GM13976 (cell line): ENCODE data around the gene FBXL5.

Experiments
- DNase-seq: peaks from one replicate; pipeline ENCODE4 v3.0.0; 2012; ENCODE audit warnings: low spot score
- CTCF ChIP-seq: IDR thresholded peaks from 2 replicates; pipeline ENCODE4 v1.5.1; 2012; ENCODE audit warnings: borderline replicate concordance, mild to moderate bottlenecking; ENCODE audit not compliant: insufficient read depth; ENCODE audit errors: extremely low read depth, missing control alignments, control extremely low read depth
- in situ Hi-C: fragments of 300-500 bp; cut with MboI; formaldehyde crosslinking; loops from one replicate; pipeline ENCODE4 v1.12.0; 2022; ENCODE audit warnings: low sequenced_read_pairs, mixed read lengths, inconsistent platforms; ENCODE audit not compliant: unreplicated experiment

The FBXL5 gene

DNA sequence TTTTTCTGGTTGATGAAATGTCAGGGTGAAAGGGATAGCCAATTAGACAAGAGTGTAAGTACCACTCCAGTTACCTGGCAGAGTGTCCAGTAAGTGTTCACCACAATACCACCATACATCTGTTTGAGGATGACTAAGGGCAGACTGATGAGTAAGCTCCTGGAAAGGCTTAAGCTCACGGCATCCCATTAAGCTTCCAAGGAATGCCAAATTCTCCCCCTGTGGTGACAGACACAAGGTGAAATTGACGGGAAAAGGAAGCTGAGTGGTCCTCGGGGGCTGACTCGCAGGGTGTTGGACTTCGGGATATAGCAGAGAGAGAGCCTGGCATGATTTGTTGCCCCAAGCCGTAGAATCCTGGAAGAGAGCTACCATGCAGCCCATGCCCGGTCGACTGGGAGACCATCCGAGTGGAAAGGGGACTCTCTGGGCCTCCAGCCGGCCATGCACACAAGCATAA, 40.1 kb upstream of the FBXL5 start:
- TF ChIP-seq CTCF = no peak
- in situ Hi-C loops = no loop called here
- no peak for DNase-seq

GRCh38 chr4:15694431-15694830, 39.3 kb upstream of the FBXL5 start:
- no peak for TF ChIP-seq CTCF
- no peak for DNase-seq
- in situ Hi-C loops = no loop called here

- in situ Hi-C loops = no loop called here
- no peak for DNase-seq
- no peak for TF ChIP-seq CTCF
Measured at GRCh38 chr4:15692602-15693001, 37.4 kb upstream of the FBXL5 start.

GRCh38 chr4:15691346-15692135, 36.4 kb upstream of the FBXL5 start:
- in situ Hi-C loops = no loop called here
- DNase-seq = no peak
- no peak for TF ChIP-seq CTCF

DNA sequence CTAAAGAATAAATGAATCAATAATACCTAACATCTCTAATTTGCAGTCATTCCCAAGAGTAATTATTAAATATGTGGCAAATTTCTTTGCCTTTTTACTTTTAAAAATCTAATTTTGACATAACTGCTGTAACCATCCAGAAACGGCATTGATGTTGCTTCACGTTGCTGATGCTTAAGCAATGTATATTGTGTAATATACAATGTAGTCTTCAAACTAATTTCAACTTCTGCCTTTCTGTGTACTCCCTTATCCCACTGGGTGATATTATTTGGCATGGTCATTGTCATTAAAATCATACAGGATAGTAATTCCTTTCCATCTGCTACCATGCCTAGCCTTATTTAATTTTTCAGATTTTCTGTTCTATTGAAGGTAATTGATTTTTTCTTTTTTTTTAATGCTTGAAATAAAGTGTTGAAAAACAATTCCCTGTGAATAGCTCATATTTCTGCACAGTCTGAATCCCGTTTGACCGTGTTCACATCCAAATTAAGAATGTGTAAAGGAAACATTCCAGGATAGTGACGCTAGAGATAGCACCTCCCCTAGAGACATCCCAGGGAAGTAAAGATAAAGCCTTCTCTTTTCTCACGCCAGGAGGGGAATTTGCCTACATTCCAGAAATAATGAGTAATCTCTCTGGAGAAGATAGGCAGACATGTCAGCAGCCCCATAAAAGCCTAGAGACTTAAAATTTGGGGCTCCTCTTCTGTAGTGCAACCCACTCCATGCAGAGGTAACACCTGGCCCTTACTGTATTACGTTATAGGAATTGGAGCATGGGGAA, 35.1 kb upstream of the FBXL5 start:
- in situ Hi-C loops = no loop called here
- TF ChIP-seq CTCF = no peak
- no peak for DNase-seq

DNA sequence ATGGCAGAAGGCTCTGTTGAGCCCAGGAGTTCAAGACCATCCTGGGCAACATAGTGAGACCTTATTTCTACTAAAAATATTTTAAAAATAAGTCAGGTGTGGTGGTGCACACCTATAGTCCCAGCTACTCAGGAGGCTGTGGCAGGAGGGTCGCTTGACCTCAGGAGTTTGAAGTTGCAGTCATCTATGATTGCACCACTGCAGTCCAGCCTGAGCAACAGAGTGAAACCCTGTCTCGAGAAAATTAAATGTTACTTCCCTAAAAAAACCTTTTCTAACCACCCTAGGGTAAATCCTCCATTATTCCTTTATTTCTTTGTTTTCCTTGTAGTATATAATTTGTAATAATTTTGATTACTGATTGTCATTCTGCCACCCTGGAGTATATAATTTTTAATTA, 34.4 kb upstream of the FBXL5 start:
- DNase-seq = no peak
- in situ Hi-C loops = no loop called here
- TF ChIP-seq CTCF = no peak
